DND-41 (cell line): ENCODE results near the gene SLC25A10.

Experiments
- ATAC-seq: fragments of 200-7000 bp; cut with Tn5 transposase; 3 replicates; pipeline ENCODE4 v1.9.1; 2021; ENCODE audit warnings: low read depth; ENCODE audit not compliant: insufficient read depth
- DNase-seq: peaks from one replicate; pipeline ENCODE4 v3.0.0-alpha.2; 2020
- H2AFZ ChIP-seq: 2 replicates; pipeline ENCODE4 v1.6.0; 2012; ENCODE audit warnings: low read depth, low read length
- H3K27ac ChIP-seq: 2 replicates; pipeline ENCODE4 v1.5.1; 2012; ENCODE audit warnings: low read length, inconsistent platforms
- H3K27me3 ChIP-seq: fragments of 200-600 bp; sonication (generic); 2 replicates; pipeline ENCODE4 v1.6.0; 2012; ENCODE audit warnings: low read length, mild to moderate bottlenecking, inconsistent platforms; ENCODE audit not compliant: insufficient read depth, poor library complexity
- H3K36me3 ChIP-seq: 2 replicates; pipeline ENCODE4 v1.5.1; 2012; ENCODE audit warnings: low read length, inconsistent platforms; ENCODE audit not compliant: insufficient read depth
- H3K4me1 ChIP-seq: 2 replicates; pipeline ENCODE4 v1.5.1; 2012; ENCODE audit warnings: mild to moderate bottlenecking, low read length; ENCODE audit not compliant: insufficient read depth
- H3K4me2 ChIP-seq: 2 replicates; pipeline ENCODE4 v1.6.0; 2012; ENCODE audit warnings: mild to moderate bottlenecking, moderate library complexity, low read length, inconsistent platforms; ENCODE audit not compliant: insufficient read depth
- H3K4me3 ChIP-seq, 2 experiments: fragments of 200-600 bp in 1 of 2; shearing (Covaris generic) in 1 of 2; 2 replicates each; pipeline ENCODE4 v1.5.1; 2012 to 2016; ENCODE audit warnings: inconsistent platforms in 2 of 2, low read length in 2 of 2, mild to moderate bottlenecking in 2 of 2, low read depth in 1 of 2, moderate library complexity in 1 of 2
- H3K79me2 ChIP-seq: 2 replicates; pipeline ENCODE4 v1.6.0; 2012; ENCODE audit warnings: low read length, inconsistent platforms; ENCODE audit not compliant: insufficient read depth
- H3K9ac ChIP-seq: 2 replicates; pipeline ENCODE4 v1.6.0; 2012; ENCODE audit warnings: low read depth, mild to moderate bottlenecking, inconsistent platforms, low read length, moderate library complexity
- H3K9me3 ChIP-seq: 2 replicates; pipeline ENCODE4 v1.5.1; 2012; ENCODE audit warnings: low read length, moderate library complexity, mild to moderate bottlenecking, inconsistent platforms; ENCODE audit not compliant: insufficient read depth, severe bottlenecking
- H4K20me1 ChIP-seq: 2 replicates; pipeline ENCODE4 v1.6.0; 2012; ENCODE audit warnings: low read length; ENCODE audit not compliant: insufficient read depth
- EZH2 ChIP-seq: IDR thresholded peaks from 3 replicates; pipeline ENCODE4 v1.6.1; 2012; ENCODE audit warnings: borderline replicate concordance, low read depth, mild to moderate bottlenecking, moderate library complexity, low read length, inconsistent platforms; ENCODE audit not compliant: severe bottlenecking
- TF ChIP-seq, protein P1 (sequence below): IDR thresholded peaks from 2 replicates; pipeline ENCODE4 v1.5.1; 2012; ENCODE audit warnings: borderline replicate concordance, low read length, moderate library complexity, mild to moderate bottlenecking; ENCODE audit not compliant: poor library complexity, severe bottlenecking; ENCODE audit errors: extremely low read depth

Gene SLC25A10

DNA sequence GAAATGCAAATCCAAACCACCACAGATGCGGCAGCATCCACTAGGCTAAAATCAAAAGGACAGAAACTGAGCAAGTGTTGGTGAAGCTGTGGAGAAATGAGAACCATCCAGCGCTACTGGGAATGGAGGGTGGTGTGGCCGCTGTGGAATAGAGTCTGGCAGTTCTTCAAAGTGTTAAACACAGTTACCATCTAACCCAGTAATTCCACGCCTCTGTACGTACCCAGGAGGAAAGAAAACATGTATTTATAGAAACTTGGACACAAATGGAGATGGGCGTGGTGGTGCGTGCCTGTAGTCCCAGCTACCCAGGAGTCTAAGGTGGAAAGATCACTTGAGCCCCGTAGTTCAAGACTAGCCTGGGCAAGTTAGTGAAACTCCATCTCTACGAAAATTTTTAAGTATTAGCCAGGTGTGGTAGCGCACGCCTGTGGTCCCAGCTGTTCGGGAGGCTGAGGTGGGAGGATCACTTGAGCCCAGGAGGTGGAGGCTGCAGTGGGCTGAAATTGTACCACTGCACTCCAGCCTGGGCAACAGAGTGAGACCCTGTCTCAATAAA lies 11.6 kb downstream of the SLC25A10 start:
- Histone ChIP-seq H3K9ac (no peak overlapping the region), H3K79me2 (no peaks in the 10 kb centered on the region), H3K4me3 (no peak overlapping the region), H3K4me1 (no peaks in the 10 kb centered on the region), H3K9me3 (no peaks in the 10 kb centered on the region), H2AFZ (no peak overlapping the region), H3K36me3 (peaks cover 10% of the 10 kb centered on the region), H3K4me2 (no peak overlapping the region), H3K27me3 (no peaks in the 10 kb centered on the region), H4K20me1 (0 out of 2 replicates have a peak, but pooled peaks cover 4% of the 10 kb centered on the region), H3K27ac (no peak overlapping the region)
- DNase-seq, result no peak
- no peak for ATAC-seq
- no peak for TF ChIP-seq EZH2
- TF ChIP-seq, protein P1, sequence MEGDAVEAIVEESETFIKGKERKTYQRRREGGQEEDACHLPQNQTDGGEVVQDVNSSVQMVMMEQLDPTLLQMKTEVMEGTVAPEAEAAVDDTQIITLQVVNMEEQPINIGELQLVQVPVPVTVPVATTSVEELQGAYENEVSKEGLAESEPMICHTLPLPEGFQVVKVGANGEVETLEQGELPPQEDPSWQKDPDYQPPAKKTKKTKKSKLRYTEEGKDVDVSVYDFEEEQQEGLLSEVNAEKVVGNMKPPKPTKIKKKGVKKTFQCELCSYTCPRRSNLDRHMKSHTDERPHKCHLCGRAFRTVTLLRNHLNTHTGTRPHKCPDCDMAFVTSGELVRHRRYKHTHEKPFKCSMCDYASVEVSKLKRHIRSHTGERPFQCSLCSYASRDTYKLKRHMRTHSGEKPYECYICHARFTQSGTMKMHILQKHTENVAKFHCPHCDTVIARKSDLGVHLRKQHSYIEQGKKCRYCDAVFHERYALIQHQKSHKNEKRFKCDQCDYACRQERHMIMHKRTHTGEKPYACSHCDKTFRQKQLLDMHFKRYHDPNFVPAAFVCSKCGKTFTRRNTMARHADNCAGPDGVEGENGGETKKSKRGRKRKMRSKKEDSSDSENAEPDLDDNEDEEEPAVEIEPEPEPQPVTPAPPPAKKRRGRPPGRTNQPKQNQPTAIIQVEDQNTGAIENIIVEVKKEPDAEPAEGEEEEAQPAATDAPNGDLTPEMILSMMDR, result no peak

DNA sequence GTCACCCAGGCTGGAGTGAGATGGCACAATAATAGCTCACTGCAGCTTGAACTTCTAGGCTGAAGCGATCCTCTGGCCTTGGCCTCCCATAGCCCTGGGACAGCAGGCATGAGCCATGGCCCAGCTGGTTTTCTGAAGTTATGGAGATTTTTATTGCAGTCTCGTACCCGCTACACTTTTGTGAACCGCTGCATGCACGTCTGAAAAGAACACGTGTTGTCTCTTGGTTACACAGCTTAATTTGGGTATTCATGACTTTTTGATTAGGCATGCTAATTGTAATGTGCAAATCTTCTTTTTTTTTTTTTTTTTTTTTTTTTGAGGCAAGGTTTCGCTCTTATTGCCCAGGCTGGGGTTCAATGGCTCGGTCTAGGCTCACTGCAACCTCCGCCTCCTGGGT lies 13.4 kb downstream of the SLC25A10 start:
- TF ChIP-seq, protein P1, result no peak
- no peak for TF ChIP-seq EZH2
- ATAC-seq (no peak), DNase-seq (no peak)
- H2AFZ ChIP-seq, result no peak overlapping the region
- H4K20me1 ChIP-seq, result 0 out of 2 replicates have a peak, but pooled peaks cover under 1% of the 10 kb centered on the region
- no peaks in the 10 kb centered on the region for H3K79me2 ChIP-seq
- H3K4me1 ChIP-seq, result no peaks in the 10 kb centered on the region
- H3K4me2 ChIP-seq, result no peak overlapping the region
- H3K9me3 ChIP-seq, result no peaks in the 10 kb centered on the region
- no peaks in the 10 kb centered on the region for H3K27me3 ChIP-seq
- no peak overlapping the region for H3K4me3 ChIP-seq
- H3K27ac ChIP-seq, result no peak overlapping the region
- no peaks in the 10 kb centered on the region for H3K36me3 ChIP-seq
- no peak overlapping the region for H3K9ac ChIP-seq

DNA sequence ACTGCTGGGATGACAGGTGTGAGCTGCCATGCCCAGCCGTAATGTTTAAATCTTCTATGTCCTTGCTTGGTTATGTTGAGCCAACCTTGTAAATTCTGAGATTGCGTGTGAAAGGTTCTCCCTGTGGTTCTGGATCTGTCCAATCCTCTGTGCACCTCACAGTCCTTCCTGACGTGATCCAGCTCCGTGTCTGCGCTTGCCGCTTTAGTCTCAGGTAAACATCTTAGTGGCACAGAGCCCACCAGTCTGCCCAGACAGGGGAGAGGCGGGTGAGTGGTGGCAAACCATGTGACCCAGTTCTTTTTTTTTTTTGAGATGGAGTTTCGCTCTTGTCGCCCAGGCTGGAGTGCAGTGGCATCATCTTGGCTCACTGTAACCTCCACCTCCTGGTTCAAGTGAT lies 13.9 kb downstream of the SLC25A10 start:
- Histone ChIP-seq H3K79me2 (no peaks in the 10 kb centered on the region), H3K9ac (no peak overlapping the region), H4K20me1 (no peaks in the 10 kb centered on the region), H3K27me3 (no peaks in the 10 kb centered on the region), H2AFZ (no peak overlapping the region), H3K36me3 (no peaks in the 10 kb centered on the region), H3K27ac (no peak overlapping the region), H3K4me2 (no peak overlapping the region), H3K9me3 (no peaks in the 10 kb centered on the region), H3K4me1 (no peaks in the 10 kb centered on the region), H3K4me3 (no peak overlapping the region)
- ATAC-seq, result no peak
- DNase-seq, result no peak
- no peak for TF ChIP-seq EZH2
- TF ChIP-seq, protein P1, result no peak
